Fibroblast of lung (primary cell): ENCODE results near the gene ABCC11. TPM values are rescaled to one million over a fixed set of nuclear protein-coding genes. Genes with fewer than 3 reads are reported as not detected.

Experiments used
- DNase-seq, 2 donors: peaks; one replicate each; pipeline versions ENCODE4 v3.0.0 to v3.0.0-alpha.2; 2010; ENCODE audit warnings: low read depth in 2 of 2
- H2AFZ ChIP-seq: 2 replicates; pipeline ENCODE4 v1.5.1; 2012; ENCODE audit warnings: low read length, control low read depth, inconsistent platforms
- H3K27ac ChIP-seq: 2 replicates; pipeline ENCODE4 v1.5.1; 2011; ENCODE audit warnings: low read length, control low read depth; ENCODE audit not compliant: insufficient read depth
- H3K27me3 ChIP-seq: 2 replicates; pipeline ENCODE4 v1.5.1; 2011; ENCODE audit warnings: mild to moderate bottlenecking, low read length; ENCODE audit not compliant: control insufficient read depth, insufficient read depth
- H3K36me3 ChIP-seq: 2 replicates; pipeline ENCODE4 v1.5.1; 2011; ENCODE audit warnings: low read length; ENCODE audit not compliant: control insufficient read depth, insufficient read depth
- H3K4me1 ChIP-seq: 2 replicates; pipeline ENCODE4 v1.5.1; 2011; ENCODE audit warnings: low read length; ENCODE audit not compliant: control insufficient read depth, insufficient read depth; ENCODE audit errors: extremely low read depth
- H3K4me2 ChIP-seq: 2 replicates; pipeline ENCODE4 v1.5.1; 2011; ENCODE audit warnings: low read length, control low read depth; ENCODE audit not compliant: insufficient read depth; ENCODE audit errors: extremely low read depth
- H3K4me3 ChIP-seq, 4 experiments: fragments of 200-600 bp in 1 of 4; sonication (generic) in 1 of 4; replicated peaks in 1 of 4; 2 replicates each; pipeline ENCODE4 v1.5.1; 2011 to 2016; ENCODE audit warnings: low read length in 4 of 4, low read depth in 3 of 4, mild to moderate bottlenecking in 3 of 4, control low read depth in 2 of 4, inconsistent platforms in 1 of 4, mixed read lengths in 1 of 4; ENCODE audit not compliant: insufficient read depth in 1 of 4; ENCODE audit errors: control extremely low read depth in 1 of 4
- H3K79me2 ChIP-seq: 2 replicates; pipeline ENCODE4 v1.5.1; 2012; ENCODE audit warnings: mild to moderate bottlenecking, low read length, inconsistent platforms; ENCODE audit not compliant: control insufficient read depth, insufficient read depth
- H3K9ac ChIP-seq: 2 replicates; pipeline ENCODE4 v1.5.1; 2011; ENCODE audit warnings: mild to moderate bottlenecking, low read length, control low read depth; ENCODE audit not compliant: insufficient read depth
- H3K9me3 ChIP-seq: 2 replicates; pipeline ENCODE4 v1.5.1; 2012; ENCODE audit warnings: low read depth, low read length; ENCODE audit not compliant: control insufficient read depth, insufficient read depth
- H4K20me1 ChIP-seq: 2 replicates; pipeline ENCODE4 v1.5.1; 2011; ENCODE audit warnings: low read length; ENCODE audit not compliant: control insufficient read depth, insufficient read depth; ENCODE audit errors: extremely low read depth
- EZH2 ChIP-seq: IDR thresholded peaks from 2 replicates; pipeline ENCODE4 v1.5.1; 2012; ENCODE audit warnings: low read length, control low read depth, mild to moderate bottlenecking; ENCODE audit errors: missing control alignments
- polyA plus RNA-seq, 2 donors: library from polyadenylated mRNA; depleted of rRNA in 1 of 2; stranded (reverse) in 1 of 2; unstranded in 1 of 2; fragments of >200 nt; gene quantifications; 2 replicates each; pipeline ENCODE4 v1.2.1, GENCODE V29; 2011 to 2012; ENCODE audit warnings: missing spikeins in 1 of 2
- total RNA-seq: library from RNA; depleted of rRNA; stranded (reverse); fragments of >200 nt; gene quantifications from 2 replicates; pipeline ENCODE4 v1.2.1, GENCODE V29; 2014
- TF ChIP-seq, protein P1 (sequence below), 2 donors: IDR thresholded peaks in 1 of 2; conservative IDR thresholded peaks in 1 of 2; 1 replicate in 1 of 2; 2 replicates in 1 of 2; pipeline ENCODE4 v1.5.1; 2011 to 2012; ENCODE audit warnings: low read length in 2 of 2, control low read depth in 1 of 2, inconsistent platforms in 1 of 2, low read depth in 1 of 2, mild to moderate bottlenecking in 1 of 2

ABCC11 gene
- total and polyA plus RNA-seq, 2 donors (not counting 1 experiment from before 2014, with no cell fraction given): 0.17 to 0.20 TPM

DNA sequence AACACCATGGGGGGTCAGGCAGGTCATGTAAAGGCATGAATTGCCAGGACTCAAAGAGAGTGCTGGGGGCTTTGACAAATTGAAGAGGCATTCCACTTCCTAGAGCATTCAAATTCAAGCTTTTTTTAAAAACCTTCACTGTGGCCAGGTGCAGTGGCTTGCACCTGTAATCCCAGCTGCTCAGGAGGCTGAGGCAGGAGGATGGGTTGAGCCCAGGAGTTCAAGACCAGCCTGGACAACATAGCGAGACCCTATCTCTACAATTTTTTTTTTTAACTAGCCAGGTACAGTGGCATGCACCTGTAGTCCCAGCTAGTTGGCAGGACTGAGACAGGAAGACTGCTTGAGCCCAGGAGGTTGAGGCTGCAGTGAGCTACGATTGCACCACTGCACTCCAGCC is 108.8 kb downstream of the ABCC11 start:
- Histone ChIP-seq H4K20me1 (no peaks in the 10 kb centered on the region), H3K4me1 (no peaks in the 10 kb centered on the region), H3K4me2 (no peak overlapping the region), H3K9ac (no peak overlapping the region), H3K4me3 (no peak overlapping the region), H3K27me3 (no peaks in the 10 kb centered on the region), H3K9me3 (no peaks in the 10 kb centered on the region), H3K79me2 (no peaks in the 10 kb centered on the region), H3K27ac (no peak overlapping the region), H2AFZ (no peak overlapping the region), H3K36me3 (no peaks in the 10 kb centered on the region)
- TF ChIP-seq, protein P1, sequence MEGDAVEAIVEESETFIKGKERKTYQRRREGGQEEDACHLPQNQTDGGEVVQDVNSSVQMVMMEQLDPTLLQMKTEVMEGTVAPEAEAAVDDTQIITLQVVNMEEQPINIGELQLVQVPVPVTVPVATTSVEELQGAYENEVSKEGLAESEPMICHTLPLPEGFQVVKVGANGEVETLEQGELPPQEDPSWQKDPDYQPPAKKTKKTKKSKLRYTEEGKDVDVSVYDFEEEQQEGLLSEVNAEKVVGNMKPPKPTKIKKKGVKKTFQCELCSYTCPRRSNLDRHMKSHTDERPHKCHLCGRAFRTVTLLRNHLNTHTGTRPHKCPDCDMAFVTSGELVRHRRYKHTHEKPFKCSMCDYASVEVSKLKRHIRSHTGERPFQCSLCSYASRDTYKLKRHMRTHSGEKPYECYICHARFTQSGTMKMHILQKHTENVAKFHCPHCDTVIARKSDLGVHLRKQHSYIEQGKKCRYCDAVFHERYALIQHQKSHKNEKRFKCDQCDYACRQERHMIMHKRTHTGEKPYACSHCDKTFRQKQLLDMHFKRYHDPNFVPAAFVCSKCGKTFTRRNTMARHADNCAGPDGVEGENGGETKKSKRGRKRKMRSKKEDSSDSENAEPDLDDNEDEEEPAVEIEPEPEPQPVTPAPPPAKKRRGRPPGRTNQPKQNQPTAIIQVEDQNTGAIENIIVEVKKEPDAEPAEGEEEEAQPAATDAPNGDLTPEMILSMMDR (conservative IDR thresholded peaks at IDR 0.05 in 1 of 2, IDR thresholded peaks at IDR 0.05 in 1 of 2; ENCODE audit: low read depth in 1 of 2, low read length in 2 of 2): no peak
- TF ChIP-seq EZH2: no peak
- DNase-seq: no peak

DNA sequence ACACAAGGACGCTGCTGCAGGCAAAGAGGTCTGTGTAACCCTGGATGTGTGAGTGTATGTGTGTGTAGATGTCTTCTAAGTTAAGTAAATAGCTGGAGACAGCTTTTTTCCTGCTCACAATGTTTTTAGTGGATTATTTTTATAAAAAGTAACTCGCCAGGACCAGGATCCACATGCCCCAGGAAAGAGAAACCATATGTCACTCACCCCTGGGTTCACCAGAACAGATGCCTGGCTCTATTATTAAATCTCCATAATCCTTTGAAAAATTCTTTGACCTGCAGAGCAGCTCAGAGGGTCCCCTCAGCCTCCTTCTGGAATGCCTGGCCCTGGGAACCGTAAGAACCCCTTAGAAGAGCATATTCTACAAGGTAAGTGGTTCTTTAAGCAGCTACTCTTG is 109.5 kb downstream of the ABCC11 start:
- no peaks in the 10 kb centered on the region for H3K9me3 ChIP-seq
- H3K79me2 ChIP-seq: no peaks in the 10 kb centered on the region
- no peak overlapping the region for H3K9ac ChIP-seq
- H3K4me2 ChIP-seq: no peak overlapping the region
- H3K27me3 ChIP-seq: no peaks in the 10 kb centered on the region
- no peak overlapping the region for H3K4me3 ChIP-seq
- no peaks in the 10 kb centered on the region for H4K20me1 ChIP-seq
- H3K36me3 ChIP-seq: no peaks in the 10 kb centered on the region
- TF ChIP-seq EZH2: no peak
- TF ChIP-seq, protein P1 (conservative IDR thresholded peaks at IDR 0.05 in 1 of 2, IDR thresholded peaks at IDR 0.05 in 1 of 2; ENCODE audit: low read depth in 1 of 2, low read length in 2 of 2): no peak
- H3K27ac ChIP-seq: no peak overlapping the region
- DNase-seq: no peak
- H3K4me1 ChIP-seq: no peaks in the 10 kb centered on the region
- no peak overlapping the region for H2AFZ ChIP-seq

DNA sequence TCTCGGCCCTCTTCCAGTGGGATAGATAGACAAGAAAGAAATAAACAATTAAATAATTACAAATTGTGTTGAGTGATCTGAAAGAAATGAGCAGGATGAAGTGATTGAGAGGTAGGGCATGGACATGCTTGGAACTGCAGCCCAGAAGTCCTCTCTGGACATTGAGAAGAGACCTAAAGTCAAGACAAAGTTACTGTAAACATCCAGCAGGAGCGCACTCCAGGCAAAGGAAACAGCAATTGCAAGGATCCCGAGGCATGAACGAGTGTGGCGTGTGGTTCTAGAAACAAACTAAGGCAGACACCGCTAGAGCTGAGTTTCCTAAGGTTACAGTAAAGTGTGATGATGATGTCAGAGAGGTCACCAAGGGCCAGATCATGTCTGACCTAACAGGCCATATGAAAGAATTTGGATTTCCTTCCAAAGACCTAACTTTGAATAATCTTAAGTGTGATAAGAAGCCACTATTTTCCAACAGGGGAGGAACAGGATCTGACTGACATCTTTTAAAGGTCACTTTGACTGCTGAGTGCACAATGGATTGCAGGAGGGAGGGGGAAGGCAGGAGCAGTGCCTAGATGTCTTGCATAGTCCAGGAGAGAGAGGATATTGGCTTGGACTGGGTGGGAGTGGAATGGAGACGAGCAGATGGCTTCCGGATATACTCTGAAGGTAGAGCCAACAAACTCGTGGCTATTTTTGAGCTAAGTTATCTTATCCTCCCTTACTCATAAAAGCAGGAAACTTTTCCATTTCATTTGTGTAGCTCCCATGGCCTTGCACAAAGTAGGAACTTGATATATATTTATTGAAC is 110.6 kb downstream of the ABCC11 start:
- H3K4me2 ChIP-seq: no peak overlapping the region
- no peak overlapping the region for H3K9ac ChIP-seq
- H3K27ac ChIP-seq: no peak overlapping the region
- H3K79me2 ChIP-seq: no peaks in the 10 kb centered on the region
- no peak overlapping the region for H3K4me3 ChIP-seq
- no peaks in the 10 kb centered on the region for H3K27me3 ChIP-seq
- TF ChIP-seq EZH2: no peak
- TF ChIP-seq, protein P1 (conservative IDR thresholded peaks at IDR 0.05 in 1 of 2, IDR thresholded peaks at IDR 0.05 in 1 of 2; ENCODE audit: low read depth in 1 of 2, low read length in 2 of 2): no peak
- H4K20me1 ChIP-seq: no peaks in the 10 kb centered on the region
- H3K4me1 ChIP-seq: no peaks in the 10 kb centered on the region
- DNase-seq: peak in 1 of 2 donors; percentile 55
- no peak overlapping the region for H2AFZ ChIP-seq
- no peaks in the 10 kb centered on the region for H3K36me3 ChIP-seq
- no peaks in the 10 kb centered on the region for H3K9me3 ChIP-seq
